Natural killer cell (primary cell): ENCODE measurements around the gene PDE12. TPM values are rescaled to one million over a fixed set of nuclear protein-coding genes. Genes with fewer than 3 reads are reported as not detected.

Source experiments
- ATAC-seq, 3 donors: fragments of 150-1000 bp in 2 of 3; fragments of 200-7000 bp in 1 of 3; cut with Tn5 transposase; 1 replicate in 1 of 3; 2 replicates in 2 of 3; pipeline ENCODE4 v1.10.0; 2021; ENCODE audit warnings: mild to moderate bottlenecking in 2 of 3, moderate library complexity in 2 of 3
- DNase-seq, 2 donors: peaks; one replicate each; pipeline versions ENCODE4 v3.0.0 to v3.0.0-alpha.2; 2013 to 2021; ENCODE audit warnings: mixed read lengths in 1 of 2
- H3K27ac ChIP-seq: one replicate; pipeline ENCODE4 v1.5.1; 2013; ENCODE audit warnings: mild to moderate bottlenecking, low read length
- H3K27me3 ChIP-seq: one replicate; pipeline ENCODE4 v1.6.1; 2013; ENCODE audit warnings: low read length; ENCODE audit not compliant: control insufficient read depth, insufficient read depth
- H3K36me3 ChIP-seq: one replicate; pipeline ENCODE4 v1.6.1; 2013; ENCODE audit warnings: low read length; ENCODE audit not compliant: control insufficient read depth, insufficient read depth
- H3K4me1 ChIP-seq: one replicate; pipeline ENCODE4 v1.6.1; 2013; ENCODE audit warnings: low read length; ENCODE audit not compliant: control insufficient read depth, insufficient read depth
- H3K4me3 ChIP-seq: one replicate; pipeline ENCODE4 v1.5.1; 2013; ENCODE audit warnings: low read length
- H3K9me3 ChIP-seq: one replicate; pipeline ENCODE4 v1.6.1; 2013; ENCODE audit warnings: low read length; ENCODE audit not compliant: control insufficient read depth, insufficient read depth
- H3K27ac Mint-ChIP-seq, 2 donors: one replicate each; pipeline ENCODE4 v1.8.0; 2022; ENCODE audit warnings: mild to moderate bottlenecking in 2 of 2, mixed read lengths in 2 of 2, moderate library complexity in 1 of 2
- H3K27me3 Mint-ChIP-seq, 2 donors: one replicate each; pipeline ENCODE4 v1.8.0; 2022; ENCODE audit warnings: low read depth in 2 of 2, mixed read lengths in 2 of 2
- H3K36me3 Mint-ChIP-seq: one replicate; pipeline ENCODE4 v1.8.0; 2022; ENCODE audit warnings: mixed read lengths
- H3K4me1 Mint-ChIP-seq, 2 donors: one replicate each; pipeline ENCODE4 v1.8.0; 2022; ENCODE audit warnings: mixed read lengths in 2 of 2
- H3K4me3 Mint-ChIP-seq: one replicate; pipeline ENCODE4 v1.8.0; 2022; ENCODE audit warnings: mild to moderate bottlenecking, moderate library complexity, mixed read lengths
- H3K9me3 Mint-ChIP-seq, 2 donors: one replicate each; pipeline ENCODE4 v1.8.0; 2022; ENCODE audit warnings: mixed read lengths in 2 of 2
- WGBS: methylation state at CpG from one replicate; pipeline ENCODE4 v1.1.7; 2013; ENCODE audit warnings: missing lambda C conversion rate; ENCODE audit not compliant: insufficient coverage; 5-methylcytosine and 5-hydroxymethylcytosine counted together
- intact Hi-C: fragments of 100-400 bp; cut with micrococcal nuclease; formaldehyde crosslinking; loops from one replicate; pipeline ENCODE4 v1.14.2; 2022
- total RNA-seq, 4 donors: library from RNA; stranded (reverse); fragments of 120-200 nt in 1 of 4; gene quantifications; one replicate each; pipeline versions ENCODE4 v1.2.3 to v1.2.4, GENCODE V29; 2013 to 2022
- TF ChIP-seq, protein P1 (sequence below): fragments of 200-600 bp; IDR thresholded peaks from one replicate; pipeline ENCODE4 v1.8.0; 2022; ENCODE audit warnings: antibody characterized with exemption

The PDE12 gene
- total RNA-seq, 3 donors from 2014 or later (not counting 1 experiment from before 2014, with no cell fraction given): 34.4 to 36.6 (median 35.5) TPM

GRCh38 chr3:57530071-57530608 lies 25.9 kb upstream of the PDE12 start:
- no peaks in the 10 kb centered on the region for H3K4me1 ChIP-seq
- Mint-ChIP-seq H3K36me3 (no peaks in the 10 kb centered on the region), H3K9me3 (no peaks in the 10 kb centered on the region), H3K27ac (no peak overlapping the region), H3K27me3 (no peaks in the 10 kb centered on the region), H3K4me3 (no peak overlapping the region), H3K4me1 (no peaks in the 10 kb centered on the region)
- H3K36me3 ChIP-seq: no peaks in the 10 kb centered on the region
- no peak for DNase-seq
- no peaks in the 10 kb centered on the region for H3K27me3 ChIP-seq
- intact Hi-C loops: no loop called here
- TF ChIP-seq, protein P1, sequence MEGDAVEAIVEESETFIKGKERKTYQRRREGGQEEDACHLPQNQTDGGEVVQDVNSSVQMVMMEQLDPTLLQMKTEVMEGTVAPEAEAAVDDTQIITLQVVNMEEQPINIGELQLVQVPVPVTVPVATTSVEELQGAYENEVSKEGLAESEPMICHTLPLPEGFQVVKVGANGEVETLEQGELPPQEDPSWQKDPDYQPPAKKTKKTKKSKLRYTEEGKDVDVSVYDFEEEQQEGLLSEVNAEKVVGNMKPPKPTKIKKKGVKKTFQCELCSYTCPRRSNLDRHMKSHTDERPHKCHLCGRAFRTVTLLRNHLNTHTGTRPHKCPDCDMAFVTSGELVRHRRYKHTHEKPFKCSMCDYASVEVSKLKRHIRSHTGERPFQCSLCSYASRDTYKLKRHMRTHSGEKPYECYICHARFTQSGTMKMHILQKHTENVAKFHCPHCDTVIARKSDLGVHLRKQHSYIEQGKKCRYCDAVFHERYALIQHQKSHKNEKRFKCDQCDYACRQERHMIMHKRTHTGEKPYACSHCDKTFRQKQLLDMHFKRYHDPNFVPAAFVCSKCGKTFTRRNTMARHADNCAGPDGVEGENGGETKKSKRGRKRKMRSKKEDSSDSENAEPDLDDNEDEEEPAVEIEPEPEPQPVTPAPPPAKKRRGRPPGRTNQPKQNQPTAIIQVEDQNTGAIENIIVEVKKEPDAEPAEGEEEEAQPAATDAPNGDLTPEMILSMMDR: no peak
- no peaks in the 10 kb centered on the region for H3K9me3 ChIP-seq
- H3K4me3 ChIP-seq: no peak overlapping the region
- no peak overlapping the region for H3K27ac ChIP-seq
- no peak for ATAC-seq

DNA sequence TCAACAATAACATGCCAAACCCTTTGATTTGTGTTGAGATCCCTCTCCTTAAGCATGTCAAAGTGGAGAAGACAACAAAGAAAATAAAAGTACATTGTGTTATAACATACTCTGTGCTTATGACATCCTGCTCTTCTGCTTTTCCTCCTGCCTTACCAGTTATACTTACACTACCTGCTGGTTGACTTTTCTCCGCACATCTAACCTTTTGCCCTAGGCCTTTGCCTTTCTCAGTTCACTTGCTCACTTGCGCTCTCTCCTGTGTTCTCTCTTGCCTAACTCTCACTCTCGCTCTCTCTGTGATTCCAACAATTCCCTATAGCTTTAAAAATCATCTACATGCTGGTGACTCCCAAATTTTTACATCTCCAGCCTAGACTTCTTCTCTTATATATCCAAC lies 17.6 kb upstream of the PDE12 start:
- Histone ChIP-seq H3K36me3 (no peaks in the 10 kb centered on the region), H3K4me3 (no peak overlapping the region), H3K27ac (no peak overlapping the region), H3K9me3 (no peaks in the 10 kb centered on the region), H3K27me3 (no peaks in the 10 kb centered on the region), H3K4me1 (no peaks in the 10 kb centered on the region)
- H3K4me1 Mint-ChIP-seq: no peaks in the 10 kb centered on the region
- intact Hi-C loops: no loop called here
- H3K9me3 Mint-ChIP-seq: no peaks in the 10 kb centered on the region
- no peak for ATAC-seq
- no peak overlapping the region for H3K4me3 Mint-ChIP-seq
- no peaks in the 10 kb centered on the region for H3K36me3 Mint-ChIP-seq
- TF ChIP-seq, protein P1: no peak
- H3K27me3 Mint-ChIP-seq: no peaks in the 10 kb centered on the region
- WGBS: over 99% methylated on average over 3 of the region's 3 CpGs
- no peak for DNase-seq
- no peak overlapping the region for H3K27ac Mint-ChIP-seq

- Mint-ChIP-seq H3K9me3 (no peaks in the 10 kb centered on the region), H3K27ac (no peak within 1 kb of the TSS), H3K4me3 (no peak within 1 kb of the TSS), H3K27me3 (peaks cover 0 to 9% of the 10 kb centered on the region in 2 donors), H3K36me3 (no peaks in the 10 kb centered on the region), H3K4me1 (no peaks in the 10 kb centered on the region)
- H3K9me3 ChIP-seq: no peaks in the 10 kb centered on the region
- peaks cover 5% of the 10 kb centered on the region for H3K4me1 ChIP-seq
- H3K36me3 ChIP-seq: no peaks in the 10 kb centered on the region
- TF ChIP-seq, protein P1: no peak
- no peak within 1 kb of the TSS for H3K4me3 ChIP-seq
- ATAC-seq: no peak
- peaks cover 4% of the 10 kb centered on the region for H3K27me3 ChIP-seq
- DNase-seq: no peak
- no peak within 1 kb of the TSS for H3K27ac ChIP-seq
- intact Hi-C loops: no loop called here
- 10% methylated on average over 17 of the region's 20 CpGs for WGBS
These were observed 11.6 kb upstream of the PDE12 start, which contains the start of gene DNAH12 for GRCh38 chr3:57544181-57545125. DNAH12 (minus strand) TSS chr3:57544344; CDS start chr3:57542870, 1,474 bp downstream.
